Measurements from ENCODE around the gene MYL7. TPM values are rescaled to one million over a fixed set of nuclear protein-coding genes. Genes with fewer than 3 reads are reported as not detected.

MYL7 gene
- total RNA-seq, 2 experiments from 2014 or later = not detected

GRCh38 chr7:44110719-44111635, 30.2 kb downstream of the MYL7 start:
- intact Hi-C loops (cut with micrococcal nuclease; ENCODE audit: unreplicated experiment) = no loop called here
- H3K4me1 ChIP-seq (ENCODE audit: insufficient read depth, low read length, poor library complexity, severe bottlenecking) = peaks cover 13% of the 10 kb centered on the region
- no peaks in the 10 kb centered on the region for H3K79me2 ChIP-seq (ENCODE audit: insufficient read depth, low read depth, low read length)
- POLR2A ChIA-PET = interaction anchor here (1.3 kb wide), 1 partner anchor 14 kb away, joined by 3 read pairs; no protein-coding TSS in a partner anchor
- TF ChIP-seq CTCF (conservative IDR thresholded peaks at IDR 0.05; ENCODE audit: low read length) (no peak), EZH2phosphoT487 (IDR thresholded peaks at IDR 0.05; ENCODE audit: borderline replicate concordance, low read depth, low read length) (no peak)
- no peak overlapping the region for H3K4me2 ChIP-seq (ENCODE audit: low read length)
- no peak overlapping the region for H2AFZ ChIP-seq (ENCODE audit: low read length)
- no TSS peak for BruUV-seq (replicated peaks)
- peaks cover 52% of the 10 kb centered on the region for H3K36me3 ChIP-seq (ENCODE audit: insufficient read depth, low read length)
- no peaks in the 10 kb centered on the region for H3K9me2 ChIP-seq (ENCODE audit: insufficient read depth, low read length)
- H3K27ac ChIP-seq (ENCODE audit: low read depth, low read length, poor library complexity, severe bottlenecking) = no peak overlapping the region
- H3K9me3 ChIP-seq (ENCODE audit: low read length) = no peaks in the 10 kb centered on the region
- no peaks in the 10 kb centered on the region for H4K20me1 ChIP-seq (ENCODE audit: insufficient read depth, low read length)
- no peak overlapping the region for H3K4me3 ChIP-seq (ENCODE audit: low read depth, low read length, poor library complexity, severe bottlenecking)
- CTCF ChIA-PET (ENCODE audit: unreplicated experiment) = interaction anchor here (0.5 to 0.6 kb wide), 2 partner anchors 10 to 640 kb away, joined by 4 to 5 read pairs; no protein-coding TSS in a partner anchor
- DNase-seq (ENCODE audit: low spot score) = no peak

GRCh38 chr7:44109991-44110390, 31.1 kb downstream of the MYL7 start:
- POLR2A ChIA-PET = no interaction called here
- no peak overlapping the region for H3K27ac ChIP-seq (ENCODE audit: low read depth, low read length, poor library complexity, severe bottlenecking)

More at GRCh38 chr7:44109991-44110390, 31.1 kb downstream of the MYL7 start:
- no TSS peak for BruUV-seq (replicated peaks)
- no peak overlapping the region for H2AFZ ChIP-seq (ENCODE audit: low read length)
- no peak overlapping the region for H3K4me2 ChIP-seq (ENCODE audit: low read length)
- peaks cover 42% of the 10 kb centered on the region for H3K36me3 ChIP-seq (ENCODE audit: insufficient read depth, low read length)
- H3K9me3 ChIP-seq (ENCODE audit: low read length) = no peaks in the 10 kb centered on the region
- peaks cover 22% of the 10 kb centered on the region for H3K4me1 ChIP-seq (ENCODE audit: insufficient read depth, low read length, poor library complexity, severe bottlenecking)
- no peak for DNase-seq (ENCODE audit: low spot score)
- no peaks in the 10 kb centered on the region for H3K79me2 ChIP-seq (ENCODE audit: insufficient read depth, low read depth, low read length)
- no peaks in the 10 kb centered on the region for H3K9me2 ChIP-seq (ENCODE audit: insufficient read depth, low read length)
- CTCF ChIA-PET (ENCODE audit: unreplicated experiment) = no interaction called here
- no peaks in the 10 kb centered on the region for H4K20me1 ChIP-seq (ENCODE audit: insufficient read depth, low read length)
- intact Hi-C loops (cut with micrococcal nuclease; ENCODE audit: unreplicated experiment) = no loop called here
- no peak for TF ChIP-seq CTCF (conservative IDR thresholded peaks at IDR 0.05; ENCODE audit: low read length)
- TF ChIP-seq EZH2phosphoT487 (IDR thresholded peaks at IDR 0.05; ENCODE audit: borderline replicate concordance, low read depth, low read length) = no peak
- no peak overlapping the region for H3K4me3 ChIP-seq (ENCODE audit: low read depth, low read length, poor library complexity, severe bottlenecking)
